Bronchial epithelial cell (primary cell): Measurements from ENCODE around the gene PLCE1. TPM values are rescaled to one million over a fixed set of nuclear protein-coding genes. Genes with fewer than 3 reads are reported as not detected.
A peak's percentile ranks its signal among the peaks of the same experiment; 100 is the strongest.

ENCODE experiments used
- DNase-seq: peaks from one replicate; pipeline ENCODE4 v3.0.0-alpha.2; 2010; ENCODE audit warnings: low read depth
- FAIRE-seq: peaks from 2 replicates; lab custom pipeline; 2011; peaks lifted over from hg19 to GRCh38; lab: Jason Lieb, UNC
- H3K27me3 ChIP-seq: 2 replicates; pipeline ENCODE4 v1.5.1; 2011; ENCODE audit warnings: low read length; ENCODE audit not compliant: control insufficient read depth, insufficient read depth
- H3K36me3 ChIP-seq: 2 replicates; pipeline ENCODE4 v1.5.1; 2011; ENCODE audit warnings: low read length; ENCODE audit not compliant: control insufficient read depth, insufficient read depth
- H3K4me3 ChIP-seq: 2 replicates; pipeline ENCODE4 v1.5.1; 2011; ENCODE audit warnings: mild to moderate bottlenecking, low read depth, low read length, control low read depth
- CTCF ChIP-seq: IDR thresholded peaks from 2 replicates; pipeline ENCODE4 v1.5.1; 2011; ENCODE audit warnings: mild to moderate bottlenecking, moderate library complexity, low read length, control low read depth, inconsistent platforms; ENCODE audit not compliant: insufficient read depth, severe bottlenecking
- total RNA-seq: library from RNA; depleted of rRNA; stranded (reverse); fragments of >200 nt; gene quantifications from 2 replicates; pipeline ENCODE4 v1.2.1, GENCODE V29; 2014

Gene PLCE1
- total RNA-seq, 1 donor from 2014 or later: 0.26 TPM

GRCh38 chr10:94006591-94007550 lies 13.1 kb downstream of the PLCE1 start:
- H3K4me3 ChIP-seq: no peak overlapping the region
- no peaks in the 10 kb centered on the region for H3K27me3 ChIP-seq
- TF ChIP-seq CTCF: no peak
- H3K36me3 ChIP-seq: no peaks in the 10 kb centered on the region
- FAIRE-seq (peak; percentile 23), DNase-seq (peak; percentile 80)

- H3K4me3 ChIP-seq: no peak overlapping the region
- FAIRE-seq (no peak), DNase-seq (no peak)
- TF ChIP-seq CTCF: no peak
- no peaks in the 10 kb centered on the region for H3K36me3 ChIP-seq
- no peaks in the 10 kb centered on the region for H3K27me3 ChIP-seq
Observed at GRCh38 chr10:94008526-94008925, 14.8 kb downstream of the PLCE1 start.

- H3K27me3 ChIP-seq: no peaks in the 10 kb centered on the region
- no peak for TF ChIP-seq CTCF
- no peaks in the 10 kb centered on the region for H3K36me3 ChIP-seq
- H3K4me3 ChIP-seq: no peak overlapping the region
- peak; percentile 7 for FAIRE-seq
- DNase-seq: no peak
Observed at GRCh38 chr10:94010116-94010515, 16.4 kb downstream of the PLCE1 start.

GRCh38 chr10:94010886-94011285 lies 17.2 kb downstream of the PLCE1 start:
- DNase-seq (peak; percentile 32), FAIRE-seq (no peak)

GRCh38 chr10:94011296-94011695 lies 17.6 kb downstream of the PLCE1 start:
- TF ChIP-seq CTCF: no peak
- no peak for DNase-seq
- peak; percentile 40 for FAIRE-seq

More at GRCh38 chr10:94010886-94011285, 17.2 kb downstream of the PLCE1 start:
- no peaks in the 10 kb centered on the region for H3K36me3 ChIP-seq
- TF ChIP-seq CTCF: no peak
- no peaks in the 10 kb centered on the region for H3K27me3 ChIP-seq
- H3K4me3 ChIP-seq: no peak overlapping the region

More at GRCh38 chr10:94011296-94011695, 17.6 kb downstream of the PLCE1 start:
- Histone ChIP-seq H3K36me3 (no peaks in the 10 kb centered on the region), H3K4me3 (no peak overlapping the region), H3K27me3 (no peaks in the 10 kb centered on the region)
